CD4-positive, alpha-beta T cell treated with Interleukin-17A for 1 hour (primary cell): ENCODE measurements around the gene GXYLT1.
A peak's percentile ranks its signal among the peaks of the same experiment; 100 is the strongest.
"Not testable (repeated sequence)": the region's sequence is repeated elsewhere in the genome, so short reads cannot be mapped to it uniquely, and the experiment has no call there.

Experiments
- DNase-seq: peaks from one replicate; pipeline ENCODE4 v3.0.0-alpha.2; 2020

Gene GXYLT1

GRCh38 chr12:42143452-42144157, 1.1 kb downstream of the GXYLT1 start:
- peak; percentile 25 for DNase-seq

GRCh38 chr12:42141981-42142606, 2.6 kb downstream of the GXYLT1 start:
- no peak for DNase-seq

- no peak for DNase-seq
Observed at GRCh38 chr12:42140901-42141300, 3.8 kb downstream of the GXYLT1 start.

GRCh38 chr12:42135259-42135814, 9.3 kb downstream of the GXYLT1 start:
- no peak for DNase-seq

- no peak for DNase-seq
Observed at GRCh38 chr12:42130672-42131402, 13.8 kb downstream of the GXYLT1 start.

GRCh38 chr12:42129595-42130204, 15.0 kb downstream of the GXYLT1 start:
- DNase-seq = peak; percentile 58

GRCh38 chr12:42128888-42129287, 15.8 kb downstream of the GXYLT1 start:
- DNase-seq = no peak

GRCh38 chr12:42128327-42128726, 16.3 kb downstream of the GXYLT1 start:
- no peak for DNase-seq

- no peak for DNase-seq
Observed at GRCh38 chr12:42126963-42127362, 17.7 kb downstream of the GXYLT1 start.

- no peak for DNase-seq
Observed at GRCh38 chr12:42125388-42125767, 19.3 kb downstream of the GXYLT1 start.

GRCh38 chr12:42124764-42125387, 19.8 kb downstream of the GXYLT1 start:
- no peak for DNase-seq

GRCh38 chr12:42119085-42119633, 25.5 kb downstream of the GXYLT1 start:
- no peak for DNase-seq

- DNase-seq = no peak
Observed at GRCh38 chr12:42118136-42118879, 26.4 kb downstream of the GXYLT1 start.

GRCh38 chr12:42109031-42109430, 35.6 kb downstream of the GXYLT1 start:
- no peak for DNase-seq

GRCh38 chr12:42106791-42107190, 37.9 kb downstream of the GXYLT1 start:
- not testable (repeated sequence) for DNase-seq

- DNase-seq = no peak
Observed at GRCh38 chr12:42104784-42105183, 39.9 kb downstream of the GXYLT1 start.

GRCh38 chr12:42104087-42104486, 40.6 kb downstream of the GXYLT1 start:
- DNase-seq = no peak

GRCh38 chr12:42103155-42103554, 41.5 kb downstream of the GXYLT1 start:
- no peak for DNase-seq

GRCh38 chr12:42102720-42103119, 42.0 kb downstream of the GXYLT1 start:
- no peak for DNase-seq

- DNase-seq = no peak
Observed at GRCh38 chr12:42099433-42099832, 45.2 kb downstream of the GXYLT1 start.

GRCh38 chr12:42097971-42098370, 46.7 kb downstream of the GXYLT1 start:
- DNase-seq = peak; percentile 78

- DNase-seq = peak; percentile 27
Observed at GRCh38 chr12:42094277-42094676, 50.4 kb downstream of the GXYLT1 start.
